HAP-1 (cell line): ENCODE results near the gene RNF31.

Experiments used
- DNase-seq, 2 experiments: peaks; one replicate each; pipeline ENCODE4 v3.0.0-alpha.2; 2016 to 2020; ENCODE audit warnings: low spot score in 2 of 2
- H3K27me3 ChIP-seq: fragments of 250-450 bp; sonication (Bioruptor Pico); 2 replicates; pipeline ENCODE4 v1.5.1; 2020; ENCODE audit warnings: low read depth, mild to moderate bottlenecking, moderate library complexity
- H3K36me3 ChIP-seq: fragments of 250-450 bp; sonication (Bioruptor Pico); replicated peaks from 2 replicates; pipeline ENCODE4 v1.5.1; 2020; ENCODE audit warnings: mild to moderate bottlenecking
- H3K4me1 ChIP-seq: fragments of 250-450 bp; sonication (Bioruptor Pico); 2 replicates; pipeline ENCODE4 v1.5.1; 2020; ENCODE audit warnings: mild to moderate bottlenecking
- H3K4me3 ChIP-seq: fragments of 250-450 bp; sonication (Bioruptor Pico); 2 replicates; pipeline ENCODE4 v1.5.1; 2020; ENCODE audit warnings: mild to moderate bottlenecking, moderate library complexity
- H3K9me3 ChIP-seq: fragments of 250-450 bp; sonication (Bioruptor Pico); 2 replicates; pipeline ENCODE4 v1.5.1; 2020; ENCODE audit warnings: mild to moderate bottlenecking, moderate library complexity
- in situ Hi-C: fragments of 300-500 bp; cut with MboI; formaldehyde crosslinking; loops from 3 replicates; pipeline ENCODE4 v1.14.3; 2020; ENCODE audit warnings: low sequenced_read_pairs, inconsistent platforms, mixed read lengths

RNF31 gene

GRCh38 chr14:24110523-24110922 lies 36.8 kb upstream of the RNF31 start:
- peaks cover under 1% of the 10 kb centered on the region for H3K4me1 ChIP-seq
- in situ Hi-C loops = no loop called here
- no peaks in the 10 kb centered on the region for H3K27me3 ChIP-seq

GRCh38 chr14:24113379-24113800 lies 33.9 kb upstream of the RNF31 start:
- H3K4me3 ChIP-seq = peak overlapping the region; percentile 91
- H3K4me1 ChIP-seq = peaks cover 10% of the 10 kb centered on the region
- H3K27me3 ChIP-seq = no peaks in the 10 kb centered on the region
- H3K36me3 ChIP-seq = peaks cover 13% of the 10 kb centered on the region
- H3K9me3 ChIP-seq = no peaks in the 10 kb centered on the region
- in situ Hi-C loops = no loop called here
- no peak for DNase-seq

More at GRCh38 chr14:24110523-24110922, 36.8 kb upstream of the RNF31 start:
- DNase-seq = no peak
- Histone ChIP-seq H3K36me3 (no peaks in the 10 kb centered on the region), H3K4me3 (no peak overlapping the region), H3K9me3 (no peaks in the 10 kb centered on the region)

- peak; percentile 93 for DNase-seq
- H3K36me3 ChIP-seq = peaks cover 18% of the 10 kb centered on the region
- H3K27me3 ChIP-seq = no peaks in the 10 kb centered on the region
- H3K9me3 ChIP-seq = no peaks in the 10 kb centered on the region
- in situ Hi-C loops = no loop called here
- H3K4me3 ChIP-seq = peak overlapping the region; percentile 91
- H3K4me1 ChIP-seq = peaks cover 10% of the 10 kb centered on the region
These were observed 33.3 kb upstream of the RNF31 start for GRCh38 chr14:24113801-24114531.

- H3K9me3 ChIP-seq = no peaks in the 10 kb centered on the region
- no peaks in the 10 kb centered on the region for H3K27me3 ChIP-seq
- DNase-seq = peak; percentile 99
- peaks cover 10% of the 10 kb centered on the region for H3K4me1 ChIP-seq
- in situ Hi-C loops = no loop called here
- H3K4me3 ChIP-seq = peak within 1 kb of the TSS; percentile 91
- H3K36me3 ChIP-seq = peaks cover 26% of the 10 kb centered on the region
These were observed 32.5 kb upstream of the RNF31 start, which contains the start of the genes DCAF11 and NRL for GRCh38 chr14:24114532-24115421. TSS of gene DCAF11 (plus strand) at chr14:24114777. CDS start at chr14:24115595, 818 bp downstream. TSS of gene NRL (minus strand) at chr14:24114949. CDS start at chr14:24082848, 32,101 bp downstream.

- peaks cover 33% of the 10 kb centered on the region for H3K36me3 ChIP-seq
- H3K27me3 ChIP-seq = no peaks in the 10 kb centered on the region
- peak overlapping the region; percentile 91 for H3K4me3 ChIP-seq
- no peak for DNase-seq
- H3K9me3 ChIP-seq = no peaks in the 10 kb centered on the region
- H3K4me1 ChIP-seq = peaks cover 10% of the 10 kb centered on the region
- in situ Hi-C loops = no loop called here
These were observed 31.7 kb upstream of the RNF31 start for GRCh38 chr14:24115422-24116127.

- Histone ChIP-seq H3K36me3 (peaks cover 40% of the 10 kb centered on the region), H3K9me3 (no peaks in the 10 kb centered on the region), H3K27me3 (no peaks in the 10 kb centered on the region), H3K4me1 (peaks cover 10% of the 10 kb centered on the region), H3K4me3 (peak overlapping the region; percentile 91; the same call in 1 of the 2 replicates)
- no peak for DNase-seq
- in situ Hi-C loops = no loop called here
These were observed 31.0 kb upstream of the RNF31 start for GRCh38 chr14:24116128-24116814.

- Histone ChIP-seq H3K4me3 (no peak overlapping the region), H3K36me3 (peaks cover 44% of the 10 kb centered on the region)
- in situ Hi-C loops = no loop called here
These were observed 30.1 kb upstream of the RNF31 start for GRCh38 chr14:24117179-24117578.

GRCh38 chr14:24119691-24120090 lies 27.6 kb upstream of the RNF31 start:
- H3K4me1 ChIP-seq = peaks cover 10% of the 10 kb centered on the region
- in situ Hi-C loops = no loop called here
- no peak for DNase-seq
- H3K36me3 ChIP-seq = peaks cover 52% of the 10 kb centered on the region
- H3K27me3 ChIP-seq = no peaks in the 10 kb centered on the region
- no peak overlapping the region for H3K4me3 ChIP-seq
- H3K9me3 ChIP-seq = no peaks in the 10 kb centered on the region

More at GRCh38 chr14:24117179-24117578, 30.1 kb upstream of the RNF31 start:
- Histone ChIP-seq H3K9me3 (no peaks in the 10 kb centered on the region), H3K27me3 (no peaks in the 10 kb centered on the region), H3K4me1 (peaks cover 10% of the 10 kb centered on the region)
- DNase-seq = no peak

GRCh38 chr14:24121210-24121609 lies 26.1 kb upstream of the RNF31 start:
- no peak for DNase-seq
- no peaks in the 10 kb centered on the region for H3K9me3 ChIP-seq
- no peaks in the 10 kb centered on the region for H3K27me3 ChIP-seq
- in situ Hi-C loops = no loop called here
- H3K36me3 ChIP-seq = peaks cover 52% of the 10 kb centered on the region
- no peak overlapping the region for H3K4me3 ChIP-seq
- peaks cover 2% of the 10 kb centered on the region for H3K4me1 ChIP-seq

- no peaks in the 10 kb centered on the region for H3K4me1 ChIP-seq
- DNase-seq = no peak
- no peak overlapping the region for H3K4me3 ChIP-seq
- no peaks in the 10 kb centered on the region for H3K9me3 ChIP-seq
- H3K27me3 ChIP-seq = no peaks in the 10 kb centered on the region
- peaks cover 47% of the 10 kb centered on the region for H3K36me3 ChIP-seq
- in situ Hi-C loops = no loop called here
These were observed 24.9 kb upstream of the RNF31 start for GRCh38 chr14:24122416-24122815.

GRCh38 chr14:24122898-24123297 lies 24.4 kb upstream of the RNF31 start:
- Histone ChIP-seq H3K4me1 (no peaks in the 10 kb centered on the region), H3K9me3 (no peaks in the 10 kb centered on the region), H3K4me3 (no peak overlapping the region), H3K36me3 (peaks cover 45% of the 10 kb centered on the region), H3K27me3 (no peaks in the 10 kb centered on the region)
- in situ Hi-C loops = no loop called here
- DNase-seq = no peak

- in situ Hi-C loops = no loop called here
- Histone ChIP-seq H3K9me3 (no peaks in the 10 kb centered on the region), H3K27me3 (no peaks in the 10 kb centered on the region), H3K36me3 (peaks cover 37% of the 10 kb centered on the region), H3K4me1 (no peaks in the 10 kb centered on the region), H3K4me3 (no peak overlapping the region)
- DNase-seq = no peak
These were observed 23.6 kb upstream of the RNF31 start for GRCh38 chr14:24123424-24124417.
